ENCODE measurements around the gene TLX3.
A peak's percentile ranks its signal among the peaks of the same experiment; 100 is the strongest.

TLX3 gene

GRCh38 chr5:171270136-171270535 is 38.9 kb upstream of the TLX3 start:
- DNase-seq (ENCODE audit: extremely low read depth, low read depth) = no peak
- TF ChIP-seq CTCF (IDR thresholded peaks at IDR 0.05; ENCODE audit: low read depth, low read length) = no peak

- DNase-seq (ENCODE audit: extremely low read depth, low read depth) = no peak
- TF ChIP-seq CTCF (IDR thresholded peaks at IDR 0.05; ENCODE audit: low read depth, low read length) = no peak
Measured at GRCh38 chr5:171271798-171272197, 37.2 kb upstream of the TLX3 start.

GRCh38 chr5:171272996-171273970 is 35.8 kb upstream of the TLX3 start:
- no peak for DNase-seq (ENCODE audit: extremely low read depth, low read depth)
- TF ChIP-seq CTCF (IDR thresholded peaks at IDR 0.05; ENCODE audit: low read depth, low read length) = peak; percentile 34

GRCh38 chr5:171275841-171276544 is 33.1 kb upstream of the TLX3 start:
- no peak for TF ChIP-seq CTCF (IDR thresholded peaks at IDR 0.05; ENCODE audit: low read depth, low read length)
- no peak for DNase-seq (ENCODE audit: extremely low read depth, low read depth)

- no peak for DNase-seq (ENCODE audit: extremely low read depth, low read depth)
Measured at GRCh38 chr5:171283753-171284152, 25.3 kb upstream of the TLX3 start.

GRCh38 chr5:171285465-171285864 is 23.6 kb upstream of the TLX3 start:
- no peak for TF ChIP-seq CTCF (IDR thresholded peaks at IDR 0.05; ENCODE audit: low read depth, low read length)
- DNase-seq (ENCODE audit: extremely low read depth, low read depth) = no peak

More at GRCh38 chr5:171283753-171284152, 25.3 kb upstream of the TLX3 start:
- TF ChIP-seq CTCF (IDR thresholded peaks at IDR 0.05; ENCODE audit: low read depth, low read length) = no peak

GRCh38 chr5:171288066-171288465 is 21.0 kb upstream of the TLX3 start:
- no peak for DNase-seq (ENCODE audit: extremely low read depth, low read depth)
- no peak for TF ChIP-seq CTCF (IDR thresholded peaks at IDR 0.05; ENCODE audit: low read depth, low read length)

Measured in AG09319 (cell line).